ENCODE data around the gene SPTB.

The SPTB gene

DNA sequence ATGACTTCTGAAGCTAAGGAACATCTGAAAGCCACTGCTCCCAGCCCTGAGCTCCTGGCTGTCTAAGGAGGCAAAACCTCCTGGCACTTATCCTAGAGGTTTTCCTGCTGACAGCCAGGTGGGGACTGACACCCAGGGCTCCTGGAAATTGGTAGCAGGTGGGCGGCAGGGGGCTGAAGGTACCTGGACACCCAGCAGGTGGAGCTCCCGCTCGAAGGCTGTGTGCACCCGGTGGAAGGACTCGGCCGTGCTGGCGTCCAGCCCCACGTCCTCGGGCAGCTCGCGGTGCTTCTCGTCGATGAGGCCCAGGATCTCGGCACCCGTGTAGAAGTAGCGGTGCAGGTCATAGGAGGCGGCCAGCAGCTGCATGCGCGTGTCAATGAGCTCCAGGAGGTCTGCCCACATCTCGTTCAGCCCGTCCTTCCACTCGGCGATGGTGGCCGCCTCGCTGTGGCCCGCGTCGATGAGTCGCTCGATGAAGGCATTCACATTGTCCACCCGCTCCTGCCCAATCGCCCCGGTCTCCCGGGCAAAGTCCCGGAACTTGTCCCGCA is 107.2 kb downstream of the SPTB start:
- Histone ChIP-seq H3K4me1 (ENCODE audit: control insufficient read depth in 1 of 2, insufficient read depth in 2 of 2, low read length in 2 of 2) (no peaks in the 10 kb centered on the region), H3K9ac (ENCODE audit: low read depth in 1 of 2, low read length in 2 of 2) (no peak overlapping the region), H3K9me3 (ENCODE audit: control insufficient read depth in 1 of 2, low read length in 2 of 2) (no peaks in the 10 kb centered on the region), H3K4me3 (ENCODE audit: low read depth in 1 of 2, low read length in 2 of 2) (no peak overlapping the region), H3K36me3 (ENCODE audit: control insufficient read depth in 1 of 2, insufficient read depth in 2 of 2, low read length in 2 of 2) (no peaks in the 10 kb centered on the region), H3K27me3 (ENCODE audit: control insufficient read depth in 1 of 2, insufficient read depth in 2 of 2, low read length in 2 of 2) (no peaks in the 10 kb centered on the region), H3K27ac (ENCODE audit: low read depth, low read length) (no peak overlapping the region)

GRCh38 chr14:64771161-64771560 is 108.5 kb downstream of the SPTB start:
- no peaks in the 10 kb centered on the region for H3K4me1 ChIP-seq (ENCODE audit: control insufficient read depth in 1 of 2, insufficient read depth in 2 of 2, low read length in 2 of 2)
- H3K36me3 ChIP-seq (ENCODE audit: control insufficient read depth in 1 of 2, insufficient read depth in 2 of 2, low read length in 2 of 2), result no peaks in the 10 kb centered on the region
- H3K9me3 ChIP-seq (ENCODE audit: control insufficient read depth in 1 of 2, low read length in 2 of 2), result no peaks in the 10 kb centered on the region
- H3K9ac ChIP-seq (ENCODE audit: low read depth in 1 of 2, low read length in 2 of 2), result no peak overlapping the region
- no peak overlapping the region for H3K4me3 ChIP-seq (ENCODE audit: low read depth in 1 of 2, low read length in 2 of 2)
- no peak overlapping the region for H3K27ac ChIP-seq (ENCODE audit: low read depth, low read length)
- no peaks in the 10 kb centered on the region for H3K27me3 ChIP-seq (ENCODE audit: control insufficient read depth in 1 of 2, insufficient read depth in 2 of 2, low read length in 2 of 2)

DNA sequence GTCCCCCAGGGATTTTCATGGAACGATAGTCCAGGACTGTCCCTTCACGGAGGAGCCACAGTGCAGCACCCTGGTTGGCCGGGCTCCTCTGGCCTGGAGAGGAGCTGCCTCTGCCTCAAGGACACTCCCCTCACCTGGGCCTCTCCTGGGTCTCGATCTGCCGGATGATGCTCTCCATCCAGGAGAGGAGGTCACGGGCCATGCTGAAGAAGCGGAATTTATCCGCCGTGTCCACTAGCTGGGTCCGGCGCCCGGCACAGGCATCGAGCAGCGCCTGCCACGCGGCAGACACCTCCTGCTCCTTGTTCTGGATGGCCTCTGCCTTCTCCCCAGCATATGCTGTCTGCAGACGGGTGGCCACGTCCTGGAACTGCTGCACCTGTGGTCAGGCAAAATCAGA is 109.0 kb downstream of the SPTB start:
- H3K27me3 ChIP-seq (ENCODE audit: control insufficient read depth in 1 of 2, insufficient read depth in 2 of 2, low read length in 2 of 2), result no peaks in the 10 kb centered on the region
- H3K9ac ChIP-seq (ENCODE audit: low read depth in 1 of 2, low read length in 2 of 2), result no peak overlapping the region
- no peaks in the 10 kb centered on the region for H3K4me1 ChIP-seq (ENCODE audit: control insufficient read depth in 1 of 2, insufficient read depth in 2 of 2, low read length in 2 of 2)
- no peak overlapping the region for H3K4me3 ChIP-seq (ENCODE audit: low read depth in 1 of 2, low read length in 2 of 2)
- H3K27ac ChIP-seq (ENCODE audit: low read depth, low read length), result no peak overlapping the region
- no peaks in the 10 kb centered on the region for H3K9me3 ChIP-seq (ENCODE audit: control insufficient read depth in 1 of 2, low read length in 2 of 2)
- no peaks in the 10 kb centered on the region for H3K36me3 ChIP-seq (ENCODE audit: control insufficient read depth in 1 of 2, insufficient read depth in 2 of 2, low read length in 2 of 2)

- Histone ChIP-seq H3K9ac (ENCODE audit: low read depth in 1 of 2, low read length in 2 of 2) (no peak overlapping the region), H3K27ac (ENCODE audit: low read depth, low read length) (no peak overlapping the region), H3K36me3 (ENCODE audit: control insufficient read depth in 1 of 2, insufficient read depth in 2 of 2, low read length in 2 of 2) (no peaks in the 10 kb centered on the region), H3K4me1 (ENCODE audit: control insufficient read depth in 1 of 2, insufficient read depth in 2 of 2, low read length in 2 of 2) (peaks cover 4% of the 10 kb centered on the region in 2 donors), H3K27me3 (ENCODE audit: control insufficient read depth in 1 of 2, insufficient read depth in 2 of 2, low read length in 2 of 2) (no peaks in the 10 kb centered on the region), H3K4me3 (ENCODE audit: low read depth in 1 of 2, low read length in 2 of 2) (no peak overlapping the region), H3K9me3 (ENCODE audit: control insufficient read depth in 1 of 2, low read length in 2 of 2) (no peaks in the 10 kb centered on the region)
Measured at GRCh38 chr14:64769096-64770020, 110.3 kb downstream of the SPTB start.

DNA sequence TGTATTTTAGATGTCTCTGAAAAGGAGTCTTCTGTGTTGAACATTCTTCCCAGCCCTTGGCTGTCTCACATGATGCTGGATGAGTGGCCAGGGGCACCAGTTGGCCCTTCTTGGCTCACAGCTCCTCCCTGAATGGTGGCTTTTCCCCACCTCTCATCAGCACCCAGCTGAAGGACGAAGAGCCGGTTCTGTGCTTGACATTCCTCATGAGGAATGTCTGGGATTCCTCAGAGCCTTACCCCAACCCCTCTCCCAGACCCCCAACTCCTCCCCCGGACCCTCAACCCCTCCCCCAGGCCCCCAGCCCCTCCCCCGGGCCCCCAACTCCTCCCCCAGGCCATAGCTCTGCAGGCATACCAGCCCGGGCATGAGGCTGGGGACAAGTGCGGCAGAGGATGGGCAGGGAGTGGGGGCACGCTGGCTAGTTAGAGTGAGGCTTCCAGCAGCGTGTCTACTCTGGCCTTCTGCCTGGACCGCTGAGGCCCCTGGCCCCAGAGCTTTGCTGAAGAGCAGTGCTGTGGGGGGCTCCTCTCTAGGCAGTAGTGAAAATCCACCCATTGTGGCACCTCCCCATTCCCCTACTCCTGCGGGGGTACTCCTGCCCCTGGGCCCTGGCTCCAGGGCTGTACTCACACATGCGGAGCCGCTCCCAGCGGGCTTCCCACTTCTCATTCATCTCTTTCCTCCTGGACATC is 111.2 kb downstream of the SPTB start:
- Histone ChIP-seq H3K27ac (ENCODE audit: low read depth, low read length) (no peak overlapping the region), H3K27me3 (ENCODE audit: control insufficient read depth in 1 of 2, insufficient read depth in 2 of 2, low read length in 2 of 2) (no peaks in the 10 kb centered on the region), H3K4me1 (ENCODE audit: control insufficient read depth in 1 of 2, insufficient read depth in 2 of 2, low read length in 2 of 2) (peaks cover 6 to 10% of the 10 kb centered on the region in 2 donors), H3K9me3 (ENCODE audit: control insufficient read depth in 1 of 2, low read length in 2 of 2) (no peaks in the 10 kb centered on the region), H3K9ac (ENCODE audit: low read depth in 1 of 2, low read length in 2 of 2) (no peak overlapping the region), H3K4me3 (ENCODE audit: low read depth in 1 of 2, low read length in 2 of 2) (no peak overlapping the region), H3K36me3 (ENCODE audit: control insufficient read depth in 1 of 2, insufficient read depth in 2 of 2, low read length in 2 of 2) (no peaks in the 10 kb centered on the region)

- Histone ChIP-seq H3K9me3 (ENCODE audit: control insufficient read depth in 1 of 2, low read length in 2 of 2) (no peaks in the 10 kb centered on the region), H3K9ac (ENCODE audit: low read depth in 1 of 2, low read length in 2 of 2) (no peak overlapping the region), H3K4me1 (ENCODE audit: control insufficient read depth in 1 of 2, insufficient read depth in 2 of 2, low read length in 2 of 2) (peaks cover 10 to 18% of the 10 kb centered on the region in 2 donors), H3K27me3 (ENCODE audit: control insufficient read depth in 1 of 2, insufficient read depth in 2 of 2, low read length in 2 of 2) (no peaks in the 10 kb centered on the region), H3K4me3 (ENCODE audit: low read depth in 1 of 2, low read length in 2 of 2) (no peak overlapping the region), H3K36me3 (ENCODE audit: control insufficient read depth in 1 of 2, insufficient read depth in 2 of 2, low read length in 2 of 2) (no peaks in the 10 kb centered on the region), H3K27ac (ENCODE audit: low read depth, low read length) (no peak overlapping the region)
Measured at GRCh38 chr14:64767215-64767964, 112.3 kb downstream of the SPTB start.

- peaks cover 18 to 26% of the 10 kb centered on the region in 2 donors for H3K4me1 ChIP-seq (ENCODE audit: control insufficient read depth in 1 of 2, insufficient read depth in 2 of 2, low read length in 2 of 2)
- H3K27ac ChIP-seq (ENCODE audit: low read depth, low read length), result no peak overlapping the region
- H3K27me3 ChIP-seq (ENCODE audit: control insufficient read depth in 1 of 2, insufficient read depth in 2 of 2, low read length in 2 of 2), result no peaks in the 10 kb centered on the region
- no peak overlapping the region for H3K9ac ChIP-seq (ENCODE audit: low read depth in 1 of 2, low read length in 2 of 2)
- H3K36me3 ChIP-seq (ENCODE audit: control insufficient read depth in 1 of 2, insufficient read depth in 2 of 2, low read length in 2 of 2), result no peaks in the 10 kb centered on the region
- H3K9me3 ChIP-seq (ENCODE audit: control insufficient read depth in 1 of 2, low read length in 2 of 2), result no peaks in the 10 kb centered on the region
- H3K4me3 ChIP-seq (ENCODE audit: low read depth in 1 of 2, low read length in 2 of 2), result no peak overlapping the region
Measured at GRCh38 chr14:64766430-64767151, 113.1 kb downstream of the SPTB start.

- no peaks in the 10 kb centered on the region for H3K9me3 ChIP-seq (ENCODE audit: control insufficient read depth in 1 of 2, low read length in 2 of 2)
- H3K4me1 ChIP-seq (ENCODE audit: control insufficient read depth in 1 of 2, insufficient read depth in 2 of 2, low read length in 2 of 2), result peaks cover 23 to 34% of the 10 kb centered on the region in 2 donors
- peaks cover 0 to 1% of the 10 kb centered on the region in 2 donors for H3K27me3 ChIP-seq (ENCODE audit: control insufficient read depth in 1 of 2, insufficient read depth in 2 of 2, low read length in 2 of 2)
- H3K4me3 ChIP-seq (ENCODE audit: low read depth in 1 of 2, low read length in 2 of 2), result no peak overlapping the region
- H3K27ac ChIP-seq (ENCODE audit: low read depth, low read length), result no peak overlapping the region
- no peak overlapping the region for H3K9ac ChIP-seq (ENCODE audit: low read depth in 1 of 2, low read length in 2 of 2)
- H3K36me3 ChIP-seq (ENCODE audit: control insufficient read depth in 1 of 2, insufficient read depth in 2 of 2, low read length in 2 of 2), result no peaks in the 10 kb centered on the region
Measured at GRCh38 chr14:64765740-64766302, 113.9 kb downstream of the SPTB start.
